HFFc6 (cell line): Measurements from ENCODE around the gene ITGAE. TPM values are rescaled to one million over a fixed set of nuclear protein-coding genes. Genes with fewer than 3 reads are reported as not detected.

Source experiments
- DNase-seq: peaks from one replicate; pipeline ENCODE4 v3.0.0-alpha.2; 2018
- H3K27ac Mint-ChIP-seq: 2 replicates; pipeline ENCODE4 v1.8.0; 2020; ENCODE audit warnings: mild to moderate bottlenecking, mixed read lengths
- H3K27me3 Mint-ChIP-seq: 2 replicates; pipeline ENCODE4 v1.8.0; 2021; ENCODE audit warnings: mild to moderate bottlenecking, moderate library complexity, mixed read lengths; ENCODE audit not compliant: insufficient read depth
- H3K36me3 Mint-ChIP-seq: 2 replicates; pipeline ENCODE4 v1.8.0; 2021; ENCODE audit warnings: low read depth, mixed read lengths
- H3K4me1 Mint-ChIP-seq: 2 replicates; pipeline ENCODE4 v1.8.0; 2020; ENCODE audit warnings: low read depth, mixed read lengths
- H3K4me3 Mint-ChIP-seq: 2 replicates; pipeline ENCODE4 v1.8.0; 2020; ENCODE audit warnings: mild to moderate bottlenecking, moderate library complexity, mixed read lengths
- H3K9me3 Mint-ChIP-seq: 2 replicates; pipeline ENCODE4 v1.8.0; 2020; ENCODE audit warnings: mild to moderate bottlenecking, mixed read lengths
- total RNA-seq, 6 experiments: library from RNA; stranded (reverse); fragmentation: NEBNext Ultra II Directional; extraction: Animal tissue kit (Norgen Biotek cat#: 25700); gene quantifications; 2 replicates in 1 of 6; 3 replicates in 5 of 6; pipeline ENCODE4 v1.2.3, GENCODE V29; 2021
- TF ChIP-seq, protein P1 (sequence below): fragments of 200-600 bp; sonication (generic); IDR thresholded peaks from 2 replicates; pipeline ENCODE4 v1.5.0; 2021; ENCODE audit warnings: antibody characterized with exemption, mild to moderate bottlenecking

ITGAE gene
- total RNA-seq, 6 experiments from 2014 or later: 28.2 to 35.0 (median 30.8) TPM

GRCh38 chr17:3768769-3769168 lies 32.2 kb downstream of the ITGAE start:
- Mint-ChIP-seq H3K27ac (no peak overlapping the region), H3K9me3 (peaks cover 12% of the 10 kb centered on the region; the same call in 1 of the 2 replicates), H3K36me3 (peaks cover 5% of the 10 kb centered on the region; the same call in 1 of the 2 replicates), H3K27me3 (peaks cover 10% of the 10 kb centered on the region), H3K4me3 (no peak overlapping the region), H3K4me1 (peaks cover 19% of the 10 kb centered on the region)
- TF ChIP-seq, protein P1, sequence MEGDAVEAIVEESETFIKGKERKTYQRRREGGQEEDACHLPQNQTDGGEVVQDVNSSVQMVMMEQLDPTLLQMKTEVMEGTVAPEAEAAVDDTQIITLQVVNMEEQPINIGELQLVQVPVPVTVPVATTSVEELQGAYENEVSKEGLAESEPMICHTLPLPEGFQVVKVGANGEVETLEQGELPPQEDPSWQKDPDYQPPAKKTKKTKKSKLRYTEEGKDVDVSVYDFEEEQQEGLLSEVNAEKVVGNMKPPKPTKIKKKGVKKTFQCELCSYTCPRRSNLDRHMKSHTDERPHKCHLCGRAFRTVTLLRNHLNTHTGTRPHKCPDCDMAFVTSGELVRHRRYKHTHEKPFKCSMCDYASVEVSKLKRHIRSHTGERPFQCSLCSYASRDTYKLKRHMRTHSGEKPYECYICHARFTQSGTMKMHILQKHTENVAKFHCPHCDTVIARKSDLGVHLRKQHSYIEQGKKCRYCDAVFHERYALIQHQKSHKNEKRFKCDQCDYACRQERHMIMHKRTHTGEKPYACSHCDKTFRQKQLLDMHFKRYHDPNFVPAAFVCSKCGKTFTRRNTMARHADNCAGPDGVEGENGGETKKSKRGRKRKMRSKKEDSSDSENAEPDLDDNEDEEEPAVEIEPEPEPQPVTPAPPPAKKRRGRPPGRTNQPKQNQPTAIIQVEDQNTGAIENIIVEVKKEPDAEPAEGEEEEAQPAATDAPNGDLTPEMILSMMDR: no peak
- DNase-seq: no peak

DNA sequence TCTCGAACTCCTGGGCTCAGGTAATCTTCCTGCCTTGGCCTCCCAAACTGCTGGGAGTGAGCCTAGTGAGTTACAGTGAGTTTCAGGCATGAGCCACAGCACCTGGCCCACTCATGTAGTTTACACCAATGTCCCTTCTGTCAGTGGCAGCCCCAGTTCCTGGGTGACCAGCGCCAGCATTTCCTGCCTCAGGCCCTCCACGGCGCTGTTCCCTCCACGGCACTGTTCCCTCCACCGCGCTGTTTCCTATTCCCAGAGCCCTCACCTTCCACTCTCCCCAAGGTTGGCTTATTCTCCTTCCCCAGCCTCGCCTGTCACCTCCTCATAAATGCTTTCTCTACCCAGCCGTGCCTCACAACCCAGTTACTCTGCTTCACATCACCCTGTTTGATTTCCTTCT lies 32.6 kb downstream of the ITGAE start:
- H3K4me1 Mint-ChIP-seq: peaks cover 15% of the 10 kb centered on the region
- H3K9me3 Mint-ChIP-seq: peaks cover 12% of the 10 kb centered on the region; the same call in 1 of the 2 replicates
- H3K36me3 Mint-ChIP-seq: peaks cover 5% of the 10 kb centered on the region; the same call in 1 of the 2 replicates
- H3K27me3 Mint-ChIP-seq: peaks cover 10% of the 10 kb centered on the region
- H3K4me3 Mint-ChIP-seq: no peak overlapping the region
- no peak for DNase-seq
- no peak overlapping the region for H3K27ac Mint-ChIP-seq
- TF ChIP-seq, protein P1: no peak

DNA sequence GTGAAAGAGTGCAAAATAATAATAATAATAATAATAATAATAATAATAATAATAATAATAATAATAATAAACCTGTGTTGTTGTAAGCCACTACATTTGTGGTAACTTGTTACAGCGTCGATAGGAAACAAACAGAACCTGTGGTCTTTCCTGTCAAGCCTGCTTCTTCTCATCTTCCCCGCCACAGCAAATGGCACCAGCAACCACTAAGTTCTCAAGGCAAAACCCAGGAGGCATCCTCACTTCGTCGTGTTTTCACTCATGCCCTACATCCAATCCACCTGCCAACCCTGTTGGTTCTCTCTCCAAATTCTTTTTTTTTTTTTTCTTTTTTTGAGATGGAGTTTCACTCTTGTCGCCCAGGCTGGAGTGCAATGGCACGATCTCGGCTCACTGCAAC lies 34.2 kb downstream of the ITGAE start:
- H3K27me3 Mint-ChIP-seq: peaks cover 10% of the 10 kb centered on the region
- TF ChIP-seq, protein P1: no peak
- no peak for DNase-seq
- H3K9me3 Mint-ChIP-seq: peaks cover 12% of the 10 kb centered on the region; the same call in 1 of the 2 replicates
- H3K36me3 Mint-ChIP-seq: peaks cover 5% of the 10 kb centered on the region; the same call in 1 of the 2 replicates
- H3K4me3 Mint-ChIP-seq: no peak overlapping the region
- H3K27ac Mint-ChIP-seq: no peak overlapping the region
- H3K4me1 Mint-ChIP-seq: peaks cover 7% of the 10 kb centered on the region; the same call in 1 of the 2 replicates

DNA sequence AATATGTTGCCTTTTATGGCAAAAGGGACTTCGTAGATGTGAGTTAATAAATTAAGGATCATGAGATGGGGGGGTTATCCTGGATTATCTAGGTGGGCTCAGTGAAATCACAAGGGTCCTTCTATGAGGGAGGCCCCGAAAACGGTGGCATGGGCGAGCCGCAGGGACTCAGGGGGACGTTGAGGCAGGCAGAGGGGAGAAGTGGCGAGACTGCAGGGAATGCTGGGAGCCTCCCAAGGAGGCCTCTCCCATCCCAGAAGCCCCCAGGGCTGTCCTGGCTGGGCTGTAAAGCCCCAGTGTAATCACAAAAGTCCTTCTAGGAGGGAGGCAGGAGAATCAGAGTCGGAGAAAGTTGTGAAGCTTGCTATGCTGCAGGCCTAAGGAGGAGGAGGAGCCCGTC lies 35.0 kb downstream of the ITGAE start:
- peaks cover 6% of the 10 kb centered on the region; the same call in 1 of the 2 replicates for H3K4me1 Mint-ChIP-seq
- peaks cover 13% of the 10 kb centered on the region; the same call in 1 of the 2 replicates for H3K9me3 Mint-ChIP-seq
- no peak for DNase-seq
- H3K36me3 Mint-ChIP-seq: peaks cover 7% of the 10 kb centered on the region
- peaks cover 9% of the 10 kb centered on the region for H3K27me3 Mint-ChIP-seq
- TF ChIP-seq, protein P1: no peak
- no peak overlapping the region for H3K27ac Mint-ChIP-seq
- H3K4me3 Mint-ChIP-seq: no peak overlapping the region

DNA sequence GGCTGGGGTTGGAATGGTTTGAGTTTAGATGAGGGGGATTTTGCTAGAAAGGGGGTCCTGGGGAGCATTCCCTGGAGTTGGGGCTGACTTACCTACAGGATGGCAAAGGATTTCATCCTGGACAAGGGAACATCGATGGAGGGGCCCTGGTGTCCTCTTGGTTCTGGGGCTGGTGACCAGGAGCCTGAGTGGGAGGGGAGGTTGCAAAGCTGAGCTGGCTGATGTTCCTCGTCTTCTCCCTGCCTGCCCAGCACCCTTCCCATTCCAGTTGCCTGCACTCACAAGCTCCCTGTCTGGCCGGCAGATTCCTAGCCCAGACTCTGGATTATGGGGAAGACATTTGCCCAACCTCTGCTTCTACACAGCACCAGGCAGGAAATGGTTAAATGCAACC lies 37.2 kb downstream of the ITGAE start:
- H3K36me3 Mint-ChIP-seq: peaks cover 17% of the 10 kb centered on the region
- TF ChIP-seq, protein P1: no peak
- peaks cover 29% of the 10 kb centered on the region for H3K9me3 Mint-ChIP-seq
- no peak for DNase-seq
- H3K27me3 Mint-ChIP-seq: peaks cover 12% of the 10 kb centered on the region
- H3K27ac Mint-ChIP-seq: no peak overlapping the region
- peaks cover 6% of the 10 kb centered on the region; the same call in 1 of the 2 replicates for H3K4me1 Mint-ChIP-seq
- no peak overlapping the region for H3K4me3 Mint-ChIP-seq
